ENCODE results near the gene TBKBP1. TPM values are rescaled to one million over a fixed set of nuclear protein-coding genes. Genes with fewer than 3 reads are reported as not detected.
A peak's percentile ranks its signal among the peaks of the same experiment; 100 is the strongest.

TBKBP1 gene
- total and polyA plus RNA-seq, 9 of the 15 experiments (the other 6 are each of a cell fraction or from before 2014, with no cell fraction given) = 0.03 to 15.6 (median 6.8) TPM

DNA sequence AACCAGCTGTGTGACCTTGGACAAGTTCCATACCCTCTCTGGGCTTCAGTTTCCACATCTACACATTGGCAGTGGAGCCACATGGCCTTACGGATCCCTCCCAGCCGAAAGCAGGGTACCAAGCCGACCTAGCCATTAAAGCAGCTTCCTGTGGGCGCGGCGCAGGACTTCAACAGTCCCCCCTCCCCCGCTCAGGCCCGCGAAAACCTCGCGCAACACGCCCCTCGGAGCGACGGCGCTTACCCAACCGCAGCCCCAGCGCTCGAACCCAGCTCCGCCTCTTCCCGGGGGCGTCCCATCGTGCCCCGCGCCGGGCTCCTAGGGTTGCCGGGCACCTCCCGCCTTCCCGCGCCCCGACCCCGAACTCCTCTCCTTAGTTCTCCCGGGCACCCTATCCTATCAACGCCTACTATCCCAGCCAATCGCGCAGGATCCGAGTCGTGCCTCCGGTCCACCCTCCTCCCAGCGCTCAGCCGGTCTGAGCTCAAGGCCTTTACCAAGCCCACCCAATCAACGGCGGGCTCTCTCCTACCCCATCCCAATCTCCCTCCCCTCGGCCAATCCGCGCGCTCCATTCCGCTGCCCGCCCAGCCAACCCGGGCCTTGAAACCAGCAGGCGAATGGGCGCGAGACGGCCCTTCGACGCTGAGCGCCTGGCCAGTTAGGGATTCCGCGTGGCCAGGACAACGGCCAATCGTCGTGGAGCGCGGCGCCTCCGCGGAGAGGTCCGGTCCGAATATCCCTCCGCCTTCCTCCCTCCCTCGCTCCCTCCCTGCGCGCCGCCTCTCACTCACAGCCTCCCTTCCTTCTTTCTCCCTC, 44.6 kb upstream of the TBKBP1 start, which contains the start of gene KPNB1 (continued):
- no peak for TF ChIP-seq MECOM (CRISPR knock-in tag; IDR thresholded peaks at IDR 0.05)
- TF ChIP-seq ESRRB (CRISPR knock-in tag; IDR thresholded peaks at IDR 0.05; ENCODE audit: borderline replicate concordance) = no peak
- no peak for TF ChIP-seq XRCC3 (IDR thresholded peaks at IDR 0.05)
- peak; percentile 45 for TF ChIP-seq ZKSCAN1 (IDR thresholded peaks at IDR 0.05; ENCODE audit: low read depth, low read length)
- no peak for TF ChIP-seq DNMT1 (IDR thresholded peaks at IDR 0.05)
- TF ChIP-seq ZNF77 (CRISPR knock-in tag; IDR thresholded peaks at IDR 0.05) = no peak
- TF ChIP-seq, protein P1, sequence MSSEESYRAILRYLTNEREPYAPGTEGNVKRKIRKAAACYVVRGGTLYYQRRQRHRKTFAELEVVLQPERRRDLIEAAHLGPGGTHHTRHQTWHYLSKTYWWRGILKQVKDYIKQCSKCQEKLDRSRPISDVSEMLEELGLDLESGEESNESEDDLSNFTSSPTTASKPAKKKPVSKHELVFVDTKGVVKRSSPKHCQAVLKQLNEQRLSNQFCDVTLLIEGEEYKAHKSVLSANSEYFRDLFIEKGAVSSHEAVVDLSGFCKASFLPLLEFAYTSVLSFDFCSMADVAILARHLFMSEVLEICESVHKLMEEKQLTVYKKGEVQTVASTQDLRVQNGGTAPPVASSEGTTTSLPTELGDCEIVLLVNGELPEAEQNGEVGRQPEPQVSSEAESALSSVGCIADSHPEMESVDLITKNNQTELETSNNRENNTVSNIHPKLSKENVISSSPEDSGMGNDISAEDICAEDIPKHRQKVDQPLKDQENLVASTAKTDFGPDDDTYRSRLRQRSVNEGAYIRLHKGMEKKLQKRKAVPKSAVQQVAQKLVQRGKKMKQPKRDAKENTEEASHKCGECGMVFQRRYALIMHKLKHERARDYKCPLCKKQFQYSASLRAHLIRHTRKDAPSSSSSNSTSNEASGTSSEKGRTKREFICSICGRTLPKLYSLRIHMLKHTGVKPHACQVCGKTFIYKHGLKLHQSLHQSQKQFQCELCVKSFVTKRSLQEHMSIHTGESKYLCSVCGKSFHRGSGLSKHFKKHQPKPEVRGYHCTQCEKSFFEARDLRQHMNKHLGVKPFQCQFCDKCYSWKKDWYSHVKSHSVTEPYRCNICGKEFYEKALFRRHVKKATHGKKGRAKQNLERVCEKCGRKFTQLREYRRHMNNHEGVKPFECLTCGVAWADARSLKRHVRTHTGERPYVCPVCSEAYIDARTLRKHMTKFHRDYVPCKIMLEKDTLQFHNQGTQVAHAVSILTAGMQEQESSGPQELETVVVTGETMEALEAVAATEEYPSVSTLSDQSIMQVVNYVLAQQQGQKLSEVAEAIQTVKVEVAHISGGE (CRISPR knock-in tag; IDR thresholded peaks at IDR 0.05) = peak in 1 of 3 experiments; percentile 92; a peak in 3 of 6 replicates
- TF ChIP-seq ZNF274 (IDR thresholded peaks at IDR 0.05; ENCODE audit: borderline replicate concordance, low read depth, low read length) = no peak
- TF ChIP-seq, protein P2, sequence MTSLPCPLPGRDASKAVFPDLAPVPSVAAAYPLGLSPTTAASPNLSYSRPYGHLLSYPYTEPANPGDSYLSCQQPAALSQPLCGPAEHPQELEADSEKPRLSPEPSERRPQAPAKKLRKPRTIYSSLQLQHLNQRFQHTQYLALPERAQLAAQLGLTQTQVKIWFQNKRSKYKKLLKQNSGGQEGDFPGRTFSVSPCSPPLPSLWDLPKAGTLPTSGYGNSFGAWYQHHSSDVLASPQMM (CRISPR knock-in tag; IDR thresholded peaks at IDR 0.05) = no peak
- TF ChIP-seq, protein P3, sequence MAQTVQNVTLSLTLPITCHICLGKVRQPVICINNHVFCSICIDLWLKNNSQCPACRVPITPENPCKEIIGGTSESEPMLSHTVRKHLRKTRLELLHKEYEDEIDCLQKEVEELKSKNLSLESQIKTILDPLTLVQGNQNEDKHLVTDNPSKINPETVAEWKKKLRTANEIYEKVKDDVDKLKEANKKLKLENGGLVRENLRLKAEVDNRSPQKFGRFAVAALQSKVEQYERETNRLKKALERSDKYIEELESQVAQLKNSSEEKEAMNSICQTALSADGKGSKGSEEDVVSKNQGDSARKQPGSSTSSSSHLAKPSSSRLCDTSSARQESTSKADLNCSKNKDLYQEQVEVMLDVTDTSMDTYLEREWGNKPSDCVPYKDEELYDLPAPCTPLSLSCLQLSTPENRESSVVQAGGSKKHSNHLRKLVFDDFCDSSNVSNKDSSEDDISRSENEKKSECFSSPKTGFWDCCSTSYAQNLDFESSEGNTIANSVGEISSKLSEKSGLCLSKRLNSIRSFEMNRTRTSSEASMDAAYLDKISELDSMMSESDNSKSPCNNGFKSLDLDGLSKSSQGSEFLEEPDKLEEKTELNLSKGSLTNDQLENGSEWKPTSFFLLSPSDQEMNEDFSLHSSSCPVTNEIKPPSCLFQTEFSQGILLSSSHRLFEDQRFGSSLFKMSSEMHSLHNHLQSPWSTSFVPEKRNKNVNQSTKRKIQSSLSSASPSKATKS (CRISPR knock-in tag; IDR thresholded peaks at IDR 0.05) = no peak
- no peak for TF ChIP-seq HOXB6 (CRISPR knock-in tag; IDR thresholded peaks at IDR 0.05; ENCODE audit: borderline replicate concordance)
- TF ChIP-seq, protein P4, sequence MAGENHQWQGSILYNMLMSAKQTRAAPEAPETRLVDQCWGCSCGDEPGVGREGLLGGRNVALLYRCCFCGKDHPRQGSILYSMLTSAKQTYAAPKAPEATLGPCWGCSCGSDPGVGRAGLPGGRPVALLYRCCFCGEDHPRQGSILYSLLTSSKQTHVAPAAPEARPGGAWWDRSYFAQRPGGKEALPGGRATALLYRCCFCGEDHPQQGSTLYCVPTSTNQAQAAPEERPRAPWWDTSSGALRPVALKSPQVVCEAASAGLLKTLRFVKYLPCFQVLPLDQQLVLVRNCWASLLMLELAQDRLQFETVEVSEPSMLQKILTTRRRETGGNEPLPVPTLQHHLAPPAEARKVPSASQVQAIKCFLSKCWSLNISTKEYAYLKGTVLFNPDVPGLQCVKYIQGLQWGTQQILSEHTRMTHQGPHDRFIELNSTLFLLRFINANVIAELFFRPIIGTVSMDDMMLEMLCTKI (IDR thresholded peaks at IDR 0.05; ENCODE audit: partially characterized antibody) = no peak
- TF ChIP-seq, protein P5, sequence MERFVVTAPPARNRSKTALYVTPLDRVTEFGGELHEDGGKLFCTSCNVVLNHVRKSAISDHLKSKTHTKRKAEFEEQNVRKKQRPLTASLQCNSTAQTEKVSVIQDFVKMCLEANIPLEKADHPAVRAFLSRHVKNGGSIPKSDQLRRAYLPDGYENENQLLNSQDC (CRISPR knock-in tag; IDR thresholded peaks at IDR 0.05) = no peak
- no peak for TF ChIP-seq ZNF212 (CRISPR knock-in tag; IDR thresholded peaks at IDR 0.05)
- TF ChIP-seq POLR2A (conservative IDR thresholded peaks at IDR 0.05) = peak; percentile 80
- TF ChIP-seq PYGO2 (tag; IDR thresholded peaks at IDR 0.05) = 0 out of 2 replicates have a peak, but pooled peaks have one; percentile 51
- TF ChIP-seq TAF15 (IDR thresholded peaks at IDR 0.05; ENCODE audit: low read depth, low read length) = no peak
- no peak for TF ChIP-seq DACH1 (IDR thresholded peaks at IDR 0.05; ENCODE audit: partially characterized antibody)
- TF ChIP-seq, protein P6, sequence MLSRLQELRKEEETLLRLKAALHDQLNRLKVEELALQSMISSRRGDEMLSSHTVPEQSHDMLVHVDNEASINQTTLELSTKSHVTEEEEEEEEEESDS (CRISPR knock-in tag; IDR thresholded peaks at IDR 0.05) = no peak
- TF ChIP-seq HLTF (IDR thresholded peaks at IDR 0.05) = no peak; the same call in 1 of the 2 replicates
